CD8-positive, alpha-beta memory T cell (primary cell): ENCODE data around the gene PANX2. TPM values are rescaled to one million over a fixed set of nuclear protein-coding genes. Genes with fewer than 3 reads are reported as not detected.
"Not testable (repeated sequence)": the region's sequence is repeated elsewhere in the genome, so short reads cannot be mapped to it uniquely, and the experiment has no call there.

ENCODE experiments used
- CTCF ChIA-PET: fragments of 350-600 bp; sonication (Branson Sonifier 250); formaldehyde crosslinking; loops from one replicate; lab custom pipeline; 2021; ENCODE audit warnings: antibody characterized with exemption; lab: Charles Lee
- POLR2A ChIA-PET: fragments of 350-600 bp; sonication (Branson Sonifier 250); formaldehyde crosslinking; loops from one replicate; lab custom pipeline; 2021; ENCODE audit warnings: antibody characterized with exemption; lab: Charles Lee
- DNase-seq, 5 donors: peaks; one replicate each; pipeline versions ENCODE4 v3.0.0 to v3.0.0-alpha.2; 2020 to 2022; ENCODE audit warnings: mixed read lengths in 1 of 5
- H3K27ac ChIP-seq: one replicate; pipeline ENCODE4 v1.7.0; 2013; ENCODE audit warnings: low read depth, mild to moderate bottlenecking, low read length, moderate library complexity
- H3K27me3 ChIP-seq: 2 replicates; pipeline ENCODE4 v1.7.0; 2013; ENCODE audit warnings: low read length, mild to moderate bottlenecking; ENCODE audit not compliant: insufficient read depth, poor library complexity, severe bottlenecking
- H3K36me3 ChIP-seq: 2 replicates; pipeline ENCODE4 v1.7.0; 2013; ENCODE audit warnings: mild to moderate bottlenecking, low read length, moderate library complexity; ENCODE audit not compliant: insufficient read depth
- H3K4me1 ChIP-seq: 2 replicates; pipeline ENCODE4 v1.7.0; 2013; ENCODE audit warnings: mild to moderate bottlenecking, low read length, moderate library complexity; ENCODE audit not compliant: insufficient read depth
- H3K4me3 ChIP-seq: 2 replicates; pipeline ENCODE4 v1.7.0; 2013; ENCODE audit warnings: mild to moderate bottlenecking, low read length
- H3K9me3 ChIP-seq: 2 replicates; pipeline ENCODE4 v1.7.0; 2013; ENCODE audit warnings: mild to moderate bottlenecking, low read length
- H3K27ac Mint-ChIP-seq, 8 donors: one replicate each; pipeline ENCODE4 v1.8.0; 2020 to 2021; ENCODE audit warnings: mixed read lengths in 8 of 8, mild to moderate bottlenecking in 6 of 8, inconsistent platforms in 3 of 8, moderate library complexity in 3 of 8
- H3K27me3 Mint-ChIP-seq, 2 donors: one replicate each; pipeline ENCODE4 v1.8.0; 2020 to 2021; ENCODE audit warnings: mixed read lengths in 2 of 2, mild to moderate bottlenecking in 1 of 2, moderate library complexity in 1 of 2
- H3K36me3 Mint-ChIP-seq, 3 donors: one replicate each; pipeline ENCODE4 v1.8.0; 2020 to 2021; ENCODE audit warnings: mixed read lengths in 3 of 3, inconsistent platforms in 1 of 3, mild to moderate bottlenecking in 1 of 3
- H3K4me1 Mint-ChIP-seq, 3 donors: one replicate each; pipeline ENCODE4 v1.8.0; 2020 to 2021; ENCODE audit warnings: mixed read lengths in 3 of 3, inconsistent platforms in 1 of 3, mild to moderate bottlenecking in 1 of 3
- H3K4me3 Mint-ChIP-seq, 7 donors: one replicate each; pipeline ENCODE4 v1.8.0; 2020 to 2021; ENCODE audit warnings: mixed read lengths in 7 of 7, mild to moderate bottlenecking in 6 of 7, moderate library complexity in 4 of 7, inconsistent platforms in 2 of 7
- H3K9me3 Mint-ChIP-seq, 5 donors: one replicate each; pipeline ENCODE4 v1.8.0; 2020 to 2022; ENCODE audit warnings: mixed read lengths in 5 of 5, mild to moderate bottlenecking in 3 of 5, moderate library complexity in 2 of 5, inconsistent platforms in 1 of 5
- polyA plus RNA-seq: library from polyadenylated mRNA; unstranded; fragments of 300-500 nt; fragmentation: Illumina TruSeq; gene quantifications from one replicate; pipeline ENCODE4 v1.2.3, GENCODE V29; 2021
- total RNA-seq, 2 experiments: library from RNA; stranded (reverse); gene quantifications; one replicate each; pipeline ENCODE4 v1.2.3, GENCODE V29; 2021

Gene PANX2
- total and polyA plus RNA-seq, 3 experiments from 2014 or later = 1.7 to 1.8 TPM; not detected in 1

DNA sequence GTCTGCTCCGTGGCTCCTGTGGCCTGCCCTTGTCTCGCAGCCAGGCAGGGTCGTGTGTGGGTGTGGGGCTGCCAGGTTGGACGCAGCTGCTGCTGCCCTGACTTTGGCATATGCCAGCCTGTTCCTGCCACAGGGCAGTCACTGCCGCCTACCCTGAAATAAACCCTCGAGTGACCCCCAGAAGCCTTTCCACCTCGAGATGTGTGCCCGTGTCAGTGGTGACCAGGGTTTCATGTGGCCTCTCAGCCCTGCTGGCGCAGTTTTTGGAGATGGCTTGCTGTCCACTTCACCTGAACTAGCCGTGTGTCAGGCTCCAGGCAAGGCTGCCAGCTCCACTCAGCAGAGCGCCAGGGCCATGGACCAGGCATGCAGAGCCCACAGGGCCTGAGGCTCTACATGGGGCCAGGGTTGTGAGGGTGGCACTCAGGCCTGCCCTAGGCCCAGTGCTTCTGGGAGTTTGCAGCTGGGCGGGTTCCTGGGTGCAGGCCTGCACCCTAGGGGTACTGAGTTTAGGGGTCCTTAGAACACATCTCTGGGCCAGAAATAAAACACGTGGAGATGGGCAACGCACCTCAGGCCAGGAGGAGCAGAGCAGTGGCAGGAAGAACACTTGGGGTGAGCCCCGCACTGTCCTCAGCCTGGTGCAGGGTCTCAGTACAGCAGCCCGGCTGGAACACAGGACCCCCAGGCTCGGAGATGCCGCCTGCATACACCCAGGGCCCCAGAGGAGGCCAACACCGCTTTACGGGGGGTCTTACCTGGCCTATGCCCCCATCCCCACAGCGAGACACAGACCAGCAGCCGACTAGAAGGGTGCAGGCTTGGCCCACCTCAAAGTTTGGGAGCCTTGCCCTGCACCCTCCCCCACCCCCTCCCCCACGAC is 8.8 kb upstream of the PANX2 start:
- Mint-ChIP-seq H3K27me3 (peaks cover 9 to 37% of the 10 kb centered on the region in 2 donors), H3K4me1 (no peaks in the 10 kb centered on the region), H3K9me3 (no peaks in the 10 kb centered on the region), H3K4me3 (no peak overlapping the region), H3K36me3 (no peaks in the 10 kb centered on the region), H3K27ac (peak overlapping the region in 1 of 8 donors; percentile 47)
- ChIA-PET CTCF (no interaction called here), POLR2A (no interaction called here)
- Histone ChIP-seq H3K9me3 (no peaks in the 10 kb centered on the region), H3K27me3 (no peaks in the 10 kb centered on the region), H3K4me1 (no peaks in the 10 kb centered on the region), H3K27ac (no peak overlapping the region), H3K36me3 (no peaks in the 10 kb centered on the region), H3K4me3 (no peak overlapping the region)
- no peak for DNase-seq

GRCh38 chr22:50162391-50162956 is 8.1 kb upstream of the PANX2 start:
- Histone ChIP-seq H3K36me3 (no peaks in the 10 kb centered on the region), H3K9me3 (no peaks in the 10 kb centered on the region), H3K27ac (no peak overlapping the region), H3K4me1 (no peaks in the 10 kb centered on the region), H3K27me3 (no peaks in the 10 kb centered on the region), H3K4me3 (no peak overlapping the region)
- ChIA-PET CTCF (no interaction called here), POLR2A (no interaction called here)
- Mint-ChIP-seq H3K27me3 (peaks cover 9 to 37% of the 10 kb centered on the region in 2 donors), H3K9me3 (no peaks in the 10 kb centered on the region), H3K4me3 (no peak overlapping the region), H3K4me1 (no peaks in the 10 kb centered on the region), H3K27ac (no peak overlapping the region), H3K36me3 (no peaks in the 10 kb centered on the region)
- no peak for DNase-seq

- H3K36me3 ChIP-seq = no peaks in the 10 kb centered on the region
- CTCF ChIA-PET = no interaction called here
- Mint-ChIP-seq H3K36me3 (no peaks in the 10 kb centered on the region), H3K27ac (no peak overlapping the region), H3K27me3 (peaks cover 21 to 45% of the 10 kb centered on the region in 2 donors), H3K4me3 (no peak overlapping the region), H3K4me1 (peaks cover 0 to 7% (median 2%) of the 10 kb centered on the region in 3 donors), H3K9me3 (no peaks in the 10 kb centered on the region)
- H3K27me3 ChIP-seq = no peaks in the 10 kb centered on the region
- no peak for DNase-seq
- H3K9me3 ChIP-seq = no peaks in the 10 kb centered on the region
- no peaks in the 10 kb centered on the region for H3K4me1 ChIP-seq
- H3K27ac ChIP-seq = no peak overlapping the region
- POLR2A ChIA-PET = no interaction called here
- H3K4me3 ChIP-seq = no peak overlapping the region
Observed at GRCh38 chr22:50165436-50166123, 5.0 kb upstream of the PANX2 start.

GRCh38 chr22:50167689-50168489 is 2.6 kb upstream of the PANX2 start:
- no peak for DNase-seq
- Histone ChIP-seq H3K27ac (no peak overlapping the region), H3K4me3 (no peak overlapping the region), H3K4me1 (no peaks in the 10 kb centered on the region), H3K9me3 (no peaks in the 10 kb centered on the region), H3K27me3 (peaks cover 4% of the 10 kb centered on the region), H3K36me3 (no peaks in the 10 kb centered on the region)
- Mint-ChIP-seq H3K27ac (peak overlapping the region in 2 of 8 donors; percentile 26 to 56), H3K9me3 (no peaks in the 10 kb centered on the region), H3K36me3 (no peaks in the 10 kb centered on the region), H3K4me1 (peaks cover 0 to 11% (median 5%) of the 10 kb centered on the region in 3 donors), H3K27me3 (peaks cover 28 to 50% of the 10 kb centered on the region in 2 donors), H3K4me3 (no peak overlapping the region)
- ChIA-PET CTCF (no interaction called here), POLR2A (no interaction called here)

DNA sequence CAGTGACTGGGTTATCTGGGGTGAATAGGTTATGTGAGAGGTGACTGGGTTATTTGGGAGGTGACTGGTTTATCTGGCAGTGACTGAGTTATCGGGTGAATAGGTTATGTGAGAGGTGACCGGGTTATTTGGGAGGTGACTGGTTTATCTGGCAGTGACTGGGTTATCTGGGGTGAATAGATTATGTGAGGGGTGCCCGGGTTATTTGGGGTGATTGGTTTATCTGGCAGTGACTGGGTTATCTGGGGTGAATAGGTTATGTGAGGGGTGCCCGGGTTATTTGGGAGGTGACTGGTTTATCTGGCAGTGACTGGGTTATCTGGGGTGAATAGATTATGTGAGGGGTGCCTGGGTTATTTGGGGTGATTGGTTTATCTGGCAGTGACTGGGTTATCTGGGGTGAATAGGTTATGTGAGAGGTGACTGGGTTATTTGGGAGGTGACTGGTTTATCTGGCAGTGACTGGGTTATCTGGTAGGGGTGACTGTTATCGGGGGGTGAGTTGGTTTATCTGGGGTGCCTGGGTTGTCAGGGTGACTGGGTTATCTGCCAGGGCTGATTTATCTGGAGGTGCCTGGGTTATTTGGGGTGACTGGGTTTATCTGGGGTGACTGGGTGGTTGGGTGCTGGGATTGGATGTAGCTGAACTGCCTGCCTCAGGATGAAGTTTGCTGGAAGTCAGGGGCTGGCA is 1.9 kb upstream of the PANX2 start:
- H3K9me3 ChIP-seq, H3K27me3 ChIP-seq, H3K36me3 Mint-ChIP-seq, DNase-seq, H3K27ac ChIP-seq, POLR2A ChIA-PET, H3K4me1 ChIP-seq, H3K4me3 ChIP-seq, H3K36me3 ChIP-seq, H3K9me3 Mint-ChIP-seq, CTCF ChIA-PET: not testable (repeated sequence)
- H3K27ac Mint-ChIP-seq = peak overlapping the region in 3 of 8 donors; percentile 39 to 56 (median 56)
- H3K4me3 Mint-ChIP-seq = peak overlapping the region; percentile 25 to 92 (median 63)
- peaks cover 28 to 48% of the 10 kb centered on the region in 2 donors for H3K27me3 Mint-ChIP-seq
- peaks cover 0 to 11% (median 5%) of the 10 kb centered on the region in 3 donors for H3K4me1 Mint-ChIP-seq

DNA sequence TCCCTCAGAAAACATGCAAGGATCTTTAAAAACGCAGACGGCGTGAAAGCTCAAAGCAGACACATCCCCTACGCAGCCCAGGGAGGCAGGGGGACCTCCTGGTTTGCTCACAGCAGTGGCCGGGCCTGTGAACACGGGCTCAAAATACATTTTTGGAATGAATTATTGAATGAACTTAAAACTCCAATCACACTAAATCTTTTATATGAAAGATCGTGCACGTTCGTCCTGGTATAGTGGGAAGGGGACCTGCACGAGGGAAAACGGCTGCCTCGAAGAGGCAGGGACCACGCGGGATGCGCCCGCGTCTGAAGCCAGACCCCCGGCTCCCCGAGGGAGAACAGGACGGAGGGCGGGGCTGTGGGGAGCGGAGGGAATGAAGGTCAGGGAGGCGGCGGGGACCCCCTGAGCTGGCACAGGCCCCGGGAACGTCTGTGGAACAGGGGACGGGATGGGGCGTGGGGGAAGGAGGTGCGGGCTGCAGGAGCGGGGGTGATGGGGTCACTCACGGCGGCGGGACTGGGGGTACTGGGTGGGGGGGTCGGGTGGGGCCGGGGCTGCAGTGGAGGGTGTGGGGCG is 1.3 kb upstream of the PANX2 start:
- Mint-ChIP-seq H3K4me1 (peaks cover 0 to 11% (median 5%) of the 10 kb centered on the region in 3 donors), H3K27ac (peak overlapping the region in 2 of 8 donors; percentile 39 to 92)

GRCh38 chr22:50169774-50170341 is 673 bp upstream of the PANX2 start:
- H3K4me1 Mint-ChIP-seq = peaks cover 0 to 11% (median 5%) of the 10 kb centered on the region in 3 donors
- no peaks in the 10 kb centered on the region for H3K36me3 Mint-ChIP-seq
- H3K27ac Mint-ChIP-seq = no peak overlapping the region
- DNase-seq = peak in 1 of 5 donors; percentile 51
- H3K9me3 Mint-ChIP-seq = no peaks in the 10 kb centered on the region
- H3K27me3 ChIP-seq = peaks cover 4% of the 10 kb centered on the region
- peak overlapping the region in 2 of 7 donors; percentile 49 to 64 for H3K4me3 Mint-ChIP-seq
- ChIA-PET CTCF (no interaction called here), POLR2A (no interaction called here)
- H3K36me3 ChIP-seq = no peaks in the 10 kb centered on the region
- no peak overlapping the region for H3K4me3 ChIP-seq
- no peak overlapping the region for H3K27ac ChIP-seq
- peaks cover 31 to 41% of the 10 kb centered on the region in 2 donors for H3K27me3 Mint-ChIP-seq
- no peaks in the 10 kb centered on the region for H3K4me1 ChIP-seq
- H3K9me3 ChIP-seq = no peaks in the 10 kb centered on the region

More for the DNA sequence above, 1.3 kb upstream of the PANX2 start:
- POLR2A ChIA-PET = no interaction called here
- H3K4me3 ChIP-seq = no peak overlapping the region
- H3K27me3 Mint-ChIP-seq = peaks cover 29 to 45% of the 10 kb centered on the region in 2 donors
- CTCF ChIA-PET = no interaction called here
- H3K36me3 ChIP-seq = no peaks in the 10 kb centered on the region
- H3K4me3 Mint-ChIP-seq = peak overlapping the region; percentile 25 to 92 (median 63)
- no peaks in the 10 kb centered on the region for H3K9me3 Mint-ChIP-seq
- peaks cover 4% of the 10 kb centered on the region for H3K27me3 ChIP-seq
- H3K27ac ChIP-seq = no peak overlapping the region
- DNase-seq = no peak
- H3K4me1 ChIP-seq = no peaks in the 10 kb centered on the region
- H3K36me3 Mint-ChIP-seq = no peaks in the 10 kb centered on the region
- no peaks in the 10 kb centered on the region for H3K9me3 ChIP-seq
